HepG2 (cell line): ENCODE data around the gene THSD8. TPM values are rescaled to one million over a fixed set of nuclear protein-coding genes. Genes with fewer than 3 reads are reported as not detected.

Source experiments
- ATAC-seq: fragments of 200-7000 bp; cut with Tn5 transposase; 3 replicates; pipeline ENCODE4 v1.9.1; 2020; ENCODE audit warnings: mild to moderate bottlenecking, moderate library complexity
- BruUV-seq: library from RNA; stranded (reverse); fragments of 400-500 nt; replicated peaks from 2 replicates; lab custom pipeline; 2021; lab: Mats Ljungman, UMichigan
- CTCF ChIA-PET: fragments of 300-600 bp; formaldehyde crosslinking; extraction: SDS; loops from one replicate; lab custom pipeline; 2021; ENCODE audit warnings: low total read pairs, inconsistent platforms, low intra/inter-chr PET ratio; lab: Yijun Ruan, JAX
- POLR2A ChIA-PET: fragments of 350-600 bp; sonication (Branson Sonifier 250); formaldehyde crosslinking; loops from one replicate; lab custom pipeline; 2020; ENCODE audit warnings: antibody characterized with exemption, inconsistent platforms; lab: Yijun Ruan, JAX
- DNase-seq: peaks from one replicate; pipeline ENCODE4 v3.0.0-alpha.2; 2015; ENCODE audit warnings: low spot score
- FAIRE-seq: peaks from 3 replicates; lab custom pipeline; 2011; peaks lifted over from hg19 to GRCh38; lab: Jason Lieb, UNC
- H2AFZ ChIP-seq: one replicate; pipeline ENCODE4 v1.6.1; 2011; ENCODE audit warnings: low read length, inconsistent platforms
- H3K27ac ChIP-seq: fragments of 300-600 bp; 3 replicates; pipeline ENCODE4 v1.8.0; 2011; ENCODE audit warnings: mixed run types, mild to moderate bottlenecking, mixed read lengths, low read length, inconsistent platforms; ENCODE audit not compliant: insufficient read depth; ENCODE audit errors: extremely low read length
- H3K27me3 ChIP-seq, 2 experiments: fragments of 200-600 bp in 1 of 2; 2 replicates in 1 of 2; 3 replicates in 1 of 2; pipeline versions ENCODE4 v1.6.0 to v1.8.0; 2011; ENCODE audit warnings: low read length in 2 of 2, mild to moderate bottlenecking in 2 of 2, moderate library complexity in 2 of 2, inconsistent platforms in 1 of 2; ENCODE audit not compliant: insufficient read depth in 2 of 2, control insufficient read depth in 1 of 2
- H3K36me3 ChIP-seq, 2 experiments: fragments of 200-600 bp in 1 of 2; replicated peaks in 1 of 2; 2 replicates in 1 of 2; 3 replicates in 1 of 2; pipeline versions ENCODE4 v1.5.1 to v1.8.0; 2011; ENCODE audit warnings: low read length in 2 of 2, inconsistent platforms in 1 of 2; ENCODE audit not compliant: insufficient read depth in 2 of 2, control insufficient read depth in 1 of 2
- H3K4me1 ChIP-seq: 2 replicates; pipeline ENCODE4 v1.5.1; 2012; ENCODE audit warnings: low read length, inconsistent platforms; ENCODE audit not compliant: insufficient read depth
- H3K4me2 ChIP-seq: 2 replicates; pipeline ENCODE4 v1.6.0; 2011; ENCODE audit warnings: low read depth, low read length, inconsistent platforms
- H3K4me3 ChIP-seq, 3 experiments: fragments of 200-600 bp in 1 of 3; sonication (generic), shearing (Covaris generic) in 1 of 3; replicated peaks in 1 of 3; 2 replicates each; pipeline ENCODE4 v1.5.1; 2011 to 2016; ENCODE audit warnings: low read length in 3 of 3, inconsistent platforms in 2 of 3, low read depth in 2 of 3, mild to moderate bottlenecking in 2 of 3, control low read depth in 1 of 3, mixed read lengths in 1 of 3; ENCODE audit not compliant: insufficient read depth in 1 of 3
- H3K79me2 ChIP-seq: one replicate; pipeline ENCODE4 v1.6.1; 2011; ENCODE audit warnings: low read length, inconsistent platforms; ENCODE audit not compliant: insufficient read depth
- H3K9ac ChIP-seq: 2 replicates; pipeline ENCODE4 v1.6.0; 2011; ENCODE audit warnings: mild to moderate bottlenecking, low read depth, low read length, inconsistent platforms; ENCODE audit not compliant: insufficient read depth
- H3K9me3 ChIP-seq: 2 replicates; pipeline ENCODE4 v1.5.1; 2012; ENCODE audit warnings: mild to moderate bottlenecking, low read length
- H4K20me1 ChIP-seq: 2 replicates; pipeline ENCODE4 v1.6.0; 2011; ENCODE audit warnings: inconsistent platforms, mild to moderate bottlenecking, low read length, moderate library complexity; ENCODE audit not compliant: insufficient read depth
- IRF2 ChIP-seq: IDR thresholded peaks from 2 replicates; pipeline ENCODE4 v1.6.1; 2018; ENCODE audit warnings: missing genetic modification reagents, missing compliant biosample characterization
- MXD3 ChIP-seq: IDR thresholded peaks from 2 replicates; pipeline ENCODE4 v1.6.1; 2016; ENCODE audit warnings: mild to moderate bottlenecking, missing biosample characterization, missing genetic modification reagents
- RARA ChIP-seq: IDR thresholded peaks from 2 replicates; pipeline ENCODE4 v1.6.1; 2016; ENCODE audit warnings: missing genetic modification reagents, missing compliant biosample characterization
- ZBED4 ChIP-seq: sonication (generic); formaldehyde crosslinking; IDR thresholded peaks from 2 replicates; pipeline ENCODE4 v1.4.0; 2020; ENCODE audit warnings: missing genetic modification reagents, borderline replicate concordance
- ZBTB43 ChIP-seq: sonication (generic); formaldehyde crosslinking; conservative IDR thresholded peaks from 2 replicates; pipeline ENCODE4 v1.4.0; 2020; ENCODE audit warnings: missing genetic modification reagents
- ZNF280B ChIP-seq: sonication (generic); formaldehyde crosslinking; IDR thresholded peaks from 2 replicates; pipeline ENCODE4 v1.5.0; 2020; ENCODE audit warnings: missing genetic modification reagents, mild to moderate bottlenecking, borderline replicate concordance
- WGBS: methylation state at CpG from one replicate; pipeline ENCODE4 v1.1.6; 2017; ENCODE audit warnings: low lambda C conversion rate; 5-methylcytosine and 5-hydroxymethylcytosine counted together
- in situ Hi-C: cut with HindIII; loops from 2 replicates; pipeline ENCODE4 v1.10.0; 2017; ENCODE audit warnings: low pct_unique_long_range_greater_than_20kb; ENCODE audit not compliant: extremely low pct_ligation_motif_present
- intact Hi-C: fragments of 100-400 bp; cut with micrococcal nuclease; formaldehyde crosslinking; loops from one replicate; pipeline ENCODE4 v1.10.0; 2022; ENCODE audit not compliant: unreplicated experiment
- polyA plus RNA-seq, 8 experiments: library from polyadenylated mRNA; depleted of rRNA in 3 of 8; stranded (reverse) in 7 of 8; unstranded in 1 of 8; fragments of >200 nt; fragmentation: Illumina TruSeq in 4 of 8; extraction: Trizol in 4 of 8; gene quantifications; 2 replicates each; pipeline versions ENCODE4 v1.2.1 to v1.2.3, GENCODE V29; 2011 to 2016; ENCODE audit warnings: low read depth in 4 of 8, missing spikeins in 1 of 8, mixed read lengths in 1 of 8; ENCODE audit not compliant: insufficient read depth in 1 of 8
- total RNA-seq, 5 experiments: library from RNA; depleted of rRNA; stranded (reverse); fragments of >200 nt; fragmentation: Illumina TruSeq; extraction: Trizol; gene quantifications; 2 replicates each; pipeline ENCODE4 v1.2.3, GENCODE V29; 2016; ENCODE audit warnings: low read depth in 1 of 5

Gene THSD8
- total and polyA plus RNA-seq, 2 of the 13 experiments (the other 11 are each of a cell fraction or from before 2014, with no cell fraction given), result 4.8 to 14.9 TPM

- H3K27ac ChIP-seq, result peak within 1 kb of the TSS; percentile 67
- H3K36me3 ChIP-seq, result peaks cover 2 to 10% of the 10 kb centered on the region in 2 experiments; a peak in 1 of 5 replicates
- FAIRE-seq (peak; percentile 26), DNase-seq (peak; percentile 70), ATAC-seq (peak; percentile 93)
- H3K79me2 ChIP-seq, result peaks cover 5% of the 10 kb centered on the region
- no peaks in the 10 kb centered on the region for H3K9me3 ChIP-seq
- H3K4me2 ChIP-seq, result peak within 1 kb of the TSS; percentile 97
- 3% methylated on average over 38 of the region's 66 CpGs for WGBS
- peak within 1 kb of the TSS; percentile 83 for H3K9ac ChIP-seq
- H3K4me1 ChIP-seq, result peaks cover 17% of the 10 kb centered on the region
- H3K4me3 ChIP-seq, result peak within 1 kb of the TSS; percentile 69 to 87 (median 82)
- ChIA-PET CTCF (no interaction called here), POLR2A (interaction anchor here (0.5 to 1.7 kb wide), 8 partner anchors 9 to 114 kb away, joined by 3 to 26 read pairs (median 4); partner anchors contain the start of genes GET3 and JUNB)
- in situ Hi-C loops (no loop called here), intact Hi-C loops (no loop called here)
- BruUV-seq, result no TSS peak
- no peaks in the 10 kb centered on the region for H4K20me1 ChIP-seq
- peak within 1 kb of the TSS; percentile 88 for H2AFZ ChIP-seq
- no peaks in the 10 kb centered on the region; a peak in 1 of 5 replicates for H3K27me3 ChIP-seq
- TF ChIP-seq ZBED4 (CRISPR knock-in tag), result 0 out of 2 replicates have a peak, but pooled peaks have one; percentile 34
- TF ChIP-seq MXD3, result peak; percentile 88
- TF ChIP-seq IRF2, result peak; percentile 88
- peak; percentile 74; the same call in 1 of the 2 replicates for TF ChIP-seq ZBTB43 (CRISPR knock-in tag)
- peak; percentile 25; the same call in 1 of the 2 replicates for TF ChIP-seq RARA
- TF ChIP-seq ZNF280B, result peak; percentile 54; the same call in 1 of the 2 replicates
These were observed 4.6 kb downstream of the THSD8 start, which contains the start of gene RNASEH2A for GRCh38 chr19:12806242-12807081. RNASEH2A (plus strand) TSS chr19:12806584; CDS start chr19:12806674, 90 bp downstream.
